Renal pelvis (tissue), 4 donors: ENCODE data around the gene RAC3. TPM values are rescaled to one million over a fixed set of nuclear protein-coding genes. Genes with fewer than 3 reads are reported as not detected.
"Not testable (repeated sequence)": the region's sequence is repeated elsewhere in the genome, so short reads cannot be mapped to it uniquely, and the experiment has no call there.

Experiments used
- DNase-seq: peaks from one replicate; pipeline ENCODE4 v3.0.0-alpha.2; 2013
- polyA plus RNA-seq, 3 donors: library from polyadenylated mRNA; unstranded; fragments of 120-200 nt; gene quantifications; one replicate each; pipeline ENCODE4 v1.2.1, GENCODE V29; 2013; ENCODE audit not compliant: insufficient read length in 3 of 3

Gene RAC3
- polyA plus RNA-seq, 3 donors = 13.4 to 17.1 (median 14.6) TPM

DNA sequence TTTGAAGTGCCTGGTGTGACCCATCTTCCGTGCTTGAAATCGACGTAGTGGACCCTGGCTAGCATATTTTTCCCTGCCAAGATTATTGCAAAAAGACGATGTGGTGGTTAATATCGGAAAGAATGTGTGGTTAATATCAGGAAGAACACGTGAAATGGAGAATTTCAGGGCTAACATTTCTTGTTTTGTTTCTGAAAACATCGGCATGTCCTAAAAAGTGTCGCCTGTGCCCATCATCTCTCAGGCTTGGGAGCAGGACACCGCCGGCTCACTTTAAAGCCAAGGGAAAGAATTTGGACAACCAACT lies 6.4 kb downstream of the RAC3 start:
- no peak for DNase-seq

DNA sequence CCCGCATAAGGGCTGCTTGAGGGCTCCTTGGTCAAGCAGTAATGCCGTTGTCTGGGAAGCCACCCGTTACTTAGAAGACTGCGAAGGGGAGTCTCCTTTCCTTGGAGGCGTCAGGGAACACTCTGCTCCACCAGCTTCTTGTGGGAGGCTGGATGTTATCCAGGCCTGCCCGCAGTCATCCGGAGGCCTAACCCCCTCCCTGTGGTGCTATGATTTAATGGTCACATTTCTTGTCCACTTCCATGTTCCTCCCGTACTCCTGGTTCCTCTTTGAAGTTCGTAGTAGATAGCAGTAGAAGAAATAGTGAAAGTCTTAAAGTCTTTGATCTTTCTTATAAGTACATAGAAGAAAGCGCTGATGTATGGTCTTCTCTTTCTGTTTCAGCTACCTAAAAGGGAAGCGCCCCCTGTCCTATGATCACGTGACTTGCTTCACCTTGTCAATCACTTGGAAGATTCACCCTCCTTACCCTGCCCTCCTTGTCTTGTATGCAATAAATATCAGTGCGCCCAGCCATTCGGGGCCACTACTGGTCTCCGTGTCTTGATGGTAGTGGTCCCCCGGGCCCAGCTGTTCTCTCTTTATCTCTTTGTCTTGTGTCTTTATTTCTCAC lies 7.4 kb downstream of the RAC3 start:
- not testable (repeated sequence) for DNase-seq

DNA sequence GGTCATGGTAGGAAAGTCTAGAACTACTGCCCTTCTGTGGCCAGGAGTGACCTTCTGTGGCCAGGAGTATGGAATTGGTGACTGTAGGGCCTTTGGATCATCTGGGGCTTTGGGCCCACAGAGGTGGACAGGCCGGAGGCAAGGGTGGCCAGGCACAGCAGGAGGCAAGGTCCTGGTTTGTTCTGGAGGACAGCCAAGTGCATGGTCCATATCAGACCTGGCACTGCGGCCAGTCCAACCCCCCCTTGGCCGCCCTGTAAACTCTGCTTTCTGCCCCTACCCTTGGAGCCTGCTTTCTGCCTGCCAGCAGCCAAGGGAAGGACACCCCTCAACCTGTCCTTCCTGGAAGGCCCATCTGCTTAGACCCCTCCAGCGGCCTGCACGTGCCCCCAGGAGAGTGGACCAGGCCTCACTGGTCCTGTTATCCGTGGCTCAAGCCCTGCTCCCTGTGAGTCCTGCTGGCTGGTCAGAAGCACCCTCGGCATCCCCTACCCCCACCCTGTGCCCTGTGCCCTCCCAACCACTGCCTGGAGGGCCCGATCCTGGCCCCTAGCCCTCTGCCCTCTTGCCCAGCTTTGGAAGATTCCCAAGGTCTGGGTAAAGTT lies 8.3 kb downstream of the RAC3 start:
- no peak for DNase-seq

DNA sequence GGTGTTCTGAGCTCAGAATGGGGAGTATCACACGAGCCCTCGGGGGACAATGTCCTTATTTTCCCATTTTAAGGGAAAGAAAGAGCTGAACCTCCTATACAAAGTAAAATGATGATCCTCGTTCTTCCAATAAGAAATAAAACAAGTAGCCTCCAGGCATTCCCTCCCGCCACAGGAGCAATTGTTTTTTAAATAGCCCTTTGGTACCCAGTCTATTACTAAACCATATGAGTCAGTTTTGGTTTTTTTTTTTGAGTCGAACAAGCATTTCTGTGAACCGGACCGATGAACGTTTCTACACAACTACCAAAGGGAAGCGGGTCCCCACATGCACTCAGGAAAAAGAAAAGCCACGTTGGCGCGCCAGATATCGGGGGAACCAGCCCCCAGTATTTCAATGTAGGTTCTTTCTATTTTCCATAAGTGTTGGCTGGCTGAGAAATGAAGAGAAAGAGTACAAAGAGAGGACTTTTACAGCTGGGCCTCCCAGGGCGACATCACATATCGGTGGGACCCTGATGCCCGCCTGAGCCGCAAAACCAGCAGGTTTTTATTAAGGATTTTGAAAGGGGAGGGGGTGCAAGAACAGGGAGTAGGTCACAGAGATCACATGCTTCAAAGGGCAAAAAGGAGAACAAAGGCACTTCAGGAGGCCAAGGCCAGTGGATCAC lies 9.8 kb downstream of the RAC3 start:
- DNase-seq = no peak

DNA sequence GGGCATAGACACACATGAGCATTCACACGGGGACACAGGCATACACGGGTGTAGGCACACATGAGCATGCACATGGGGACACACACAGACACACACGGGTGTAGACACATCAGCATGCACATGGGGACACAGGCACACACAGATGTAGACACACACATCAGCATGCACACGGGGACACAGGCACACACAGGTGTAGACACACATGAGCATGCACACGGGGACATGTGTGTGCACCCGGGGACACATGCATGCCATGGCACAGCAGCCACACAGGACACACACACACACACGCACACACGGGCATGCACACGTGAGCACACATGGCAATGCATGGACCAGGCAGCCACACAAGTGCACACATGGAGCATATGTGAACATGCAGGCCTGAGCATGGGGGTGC lies 11.2 kb downstream of the RAC3 start:
- DNase-seq = no peak

DNA sequence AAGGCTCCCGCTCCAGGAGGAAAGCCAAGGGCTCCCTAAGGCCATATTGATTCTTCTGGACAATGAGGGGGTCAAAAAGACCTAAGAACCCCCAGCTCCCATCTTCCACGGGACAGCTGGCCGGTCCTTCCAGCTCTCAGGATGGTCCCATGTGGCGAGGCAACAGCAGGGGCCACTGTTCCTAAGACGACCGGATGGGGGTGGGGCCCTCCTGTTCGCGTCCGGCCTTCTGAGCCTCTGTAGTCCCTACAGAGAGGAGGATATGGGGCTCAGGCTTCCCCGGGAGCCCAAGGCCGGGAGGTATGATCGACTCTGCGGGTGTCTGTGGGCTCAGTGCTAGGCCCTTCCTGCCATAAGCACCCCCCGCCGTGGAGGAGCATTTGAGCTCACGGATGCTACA lies 12.0 kb downstream of the RAC3 start:
- DNase-seq = no peak

DNA sequence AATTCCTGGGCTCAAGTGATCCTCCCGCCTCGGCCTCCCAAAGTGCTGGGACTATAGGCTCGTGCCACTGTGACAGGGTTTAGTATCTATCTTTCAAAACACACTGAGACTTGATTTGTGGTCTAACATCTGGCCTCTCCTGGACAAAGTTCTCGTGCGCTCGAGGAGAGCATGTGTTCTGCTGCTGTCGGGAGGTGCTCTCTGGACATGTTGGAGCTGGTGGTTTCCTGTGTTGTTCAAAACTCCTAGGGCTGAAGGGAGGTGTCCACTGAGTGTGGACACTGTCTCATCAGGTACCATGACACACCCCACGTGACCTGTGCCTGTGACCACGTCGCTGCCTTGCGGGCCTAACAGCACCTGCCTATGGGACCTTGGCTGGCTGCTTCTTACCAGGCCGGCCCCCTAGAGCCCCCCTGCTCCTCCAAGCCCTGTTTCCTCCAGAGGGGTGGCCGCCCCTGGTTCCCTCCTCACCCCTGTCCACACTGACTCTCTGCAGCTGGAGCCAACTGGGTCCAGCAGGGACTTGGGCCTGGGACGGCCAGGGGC lies 14.5 kb downstream of the RAC3 start:
- DNase-seq = no peak

DNA sequence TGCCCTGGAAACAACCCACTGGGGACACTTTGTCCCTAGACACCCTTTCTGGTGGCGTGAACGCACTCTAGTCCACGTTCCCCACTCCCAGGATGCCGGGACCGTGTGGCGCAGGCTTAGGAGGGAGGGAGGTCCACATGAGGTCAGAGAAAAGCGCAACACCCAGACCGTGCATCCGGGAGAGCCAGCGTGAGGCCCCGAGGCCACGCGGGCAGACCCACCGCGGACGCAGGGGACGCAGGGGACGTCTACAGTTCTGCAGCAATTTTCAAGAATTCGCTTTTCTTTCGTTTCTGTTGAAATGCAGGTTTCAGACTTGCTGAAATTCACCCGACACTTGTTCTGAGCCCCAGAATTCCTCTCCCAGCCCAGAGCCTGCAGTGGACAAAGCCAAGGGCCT lies 15.4 kb downstream of the RAC3 start:
- no peak for DNase-seq

DNA sequence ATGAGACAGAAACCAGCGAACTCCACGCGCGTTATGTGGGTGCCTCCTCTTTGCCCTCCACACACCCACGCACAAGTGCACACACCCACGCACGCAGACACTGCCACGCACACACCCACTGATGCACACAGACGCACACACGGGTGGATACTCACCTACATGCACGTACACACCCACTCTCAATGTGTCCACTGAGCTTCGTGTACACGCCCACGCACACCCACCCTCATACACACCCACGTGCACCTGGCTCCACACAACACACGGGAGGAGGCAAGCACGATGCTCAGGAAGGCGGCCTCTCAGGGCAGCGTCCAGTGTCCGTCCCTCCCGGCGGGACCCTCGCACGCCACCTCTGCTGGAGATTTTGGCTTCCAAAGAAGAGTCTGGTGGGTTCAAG lies 15.9 kb downstream of the RAC3 start:
- DNase-seq = no peak

DNA sequence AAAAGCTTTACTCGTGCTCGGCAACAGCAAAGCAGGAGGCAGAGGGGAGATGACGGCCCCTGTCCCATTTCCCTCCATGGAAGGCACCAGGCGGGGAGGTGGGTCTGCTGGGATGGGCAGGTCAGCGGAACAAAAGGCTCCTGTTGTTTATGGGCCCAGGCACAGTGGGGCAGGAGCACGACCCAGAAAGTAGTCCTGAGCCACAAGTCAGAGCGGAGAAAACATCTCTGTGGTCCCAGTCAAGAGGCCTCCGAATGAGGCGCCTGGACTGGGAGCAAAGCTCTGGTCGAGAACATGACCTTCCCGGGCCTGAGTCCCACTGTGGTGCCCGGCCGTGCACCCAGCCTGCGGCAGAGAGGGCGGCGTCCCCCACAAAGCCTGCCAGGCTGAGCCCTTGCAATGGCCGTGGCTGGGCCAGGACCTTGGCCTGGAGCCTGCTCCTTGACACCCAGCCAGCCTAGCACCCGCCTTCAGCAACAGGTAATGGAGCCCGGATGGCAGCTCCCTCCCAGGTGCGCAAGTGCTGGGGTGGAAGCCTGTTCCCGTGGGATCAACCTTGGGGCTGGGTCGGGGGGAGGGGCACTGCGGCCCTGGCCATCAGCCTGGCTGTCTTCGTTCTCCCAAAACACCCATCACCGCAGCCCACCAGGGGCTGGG lies 16.6 kb downstream of the RAC3 start:
- DNase-seq = no peak

DNA sequence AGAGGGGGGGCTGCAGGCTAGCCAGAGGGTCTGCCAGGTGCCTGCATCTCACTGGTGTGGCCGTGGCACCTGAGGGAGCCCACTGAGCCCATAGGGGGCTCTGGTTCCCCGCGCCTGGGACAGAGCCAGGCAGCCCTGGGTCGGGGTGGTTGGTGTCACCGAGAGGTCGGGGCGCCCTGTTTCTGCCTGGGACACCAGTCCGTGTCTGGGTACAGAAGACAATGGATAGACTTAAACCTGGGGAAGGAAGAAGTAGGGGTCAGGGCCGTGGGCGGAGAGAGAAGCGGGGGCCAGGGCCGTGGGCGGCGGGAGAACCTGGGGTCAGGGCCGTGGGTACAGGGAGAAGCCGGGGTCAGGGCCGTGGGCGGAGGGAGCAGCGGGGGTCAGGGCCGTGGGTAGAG lies 17.1 kb downstream of the RAC3 start:
- DNase-seq = no peak

DNA sequence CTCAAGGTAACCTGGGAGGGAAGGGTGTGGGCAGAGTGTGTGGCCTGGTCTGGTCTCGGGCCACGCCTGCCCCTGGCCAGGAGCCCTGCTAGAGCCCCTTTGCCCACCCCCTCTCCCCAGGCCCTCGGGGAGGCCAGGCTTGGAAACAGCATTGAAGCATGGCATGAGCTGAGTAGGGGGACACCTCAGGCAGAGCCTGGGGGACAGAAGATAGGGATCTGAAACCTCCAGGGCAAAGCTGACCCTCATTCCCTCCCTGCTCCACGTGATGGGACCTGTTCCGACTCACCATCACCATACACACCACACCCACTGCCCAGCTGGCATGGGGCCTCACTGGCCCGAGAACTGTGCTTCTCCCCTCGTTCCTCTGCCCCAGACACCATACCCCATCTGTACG lies 17.6 kb downstream of the RAC3 start:
- no peak for DNase-seq

DNA sequence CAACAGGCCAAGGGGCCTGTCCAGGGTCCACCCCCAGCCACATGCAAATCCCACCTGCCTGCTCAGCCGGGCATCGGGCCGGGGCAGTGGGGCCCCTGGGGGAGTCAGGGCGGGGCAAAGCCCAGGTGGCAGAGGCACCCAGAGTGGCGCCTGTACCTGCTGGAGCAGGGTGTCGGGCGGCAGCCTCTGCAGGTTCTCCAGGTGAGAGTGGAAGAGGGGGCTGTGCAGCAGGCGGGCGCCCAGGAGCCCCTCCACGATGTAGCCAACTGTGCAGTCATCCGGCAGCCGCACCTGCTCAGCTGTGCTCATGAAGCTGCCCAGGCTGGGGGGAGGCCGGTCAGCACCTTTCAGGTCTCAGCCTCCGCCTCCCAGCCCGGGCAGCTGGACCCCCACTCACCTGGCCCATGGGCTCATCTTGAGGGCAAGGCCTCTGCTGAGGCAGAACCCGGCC lies 18.1 kb downstream of the RAC3 start:
- no peak for DNase-seq

DNA sequence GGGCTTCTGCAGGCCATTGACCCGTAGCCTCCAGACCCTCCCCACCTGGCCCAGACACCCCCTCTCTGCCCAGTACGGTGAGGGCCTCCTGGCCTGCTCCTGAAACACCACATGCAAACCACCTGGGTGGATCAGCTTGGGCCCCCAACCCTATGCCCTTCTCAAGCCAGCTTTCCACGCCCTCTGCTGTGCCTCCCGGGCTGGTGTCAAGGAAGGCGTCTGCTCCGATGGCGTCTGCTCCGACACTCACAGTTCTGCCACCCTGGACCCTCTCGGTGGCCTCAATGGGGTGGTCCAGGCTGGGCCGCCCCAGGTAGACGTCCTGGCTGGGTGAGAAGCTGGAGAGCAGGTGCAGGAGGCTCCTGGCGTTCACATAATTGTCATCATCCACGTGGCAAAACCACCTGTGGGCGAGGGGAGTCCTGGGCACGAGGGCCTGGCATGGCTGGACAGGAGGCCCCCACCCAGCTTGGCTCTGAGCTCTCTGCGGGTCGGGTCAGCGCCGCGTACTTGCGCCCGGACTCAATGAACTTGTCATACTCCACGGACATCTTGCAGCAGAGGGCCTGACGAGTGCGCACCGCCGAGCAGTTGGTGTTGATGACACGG lies 18.8 kb downstream of the RAC3 start:
- no peak for DNase-seq

DNA sequence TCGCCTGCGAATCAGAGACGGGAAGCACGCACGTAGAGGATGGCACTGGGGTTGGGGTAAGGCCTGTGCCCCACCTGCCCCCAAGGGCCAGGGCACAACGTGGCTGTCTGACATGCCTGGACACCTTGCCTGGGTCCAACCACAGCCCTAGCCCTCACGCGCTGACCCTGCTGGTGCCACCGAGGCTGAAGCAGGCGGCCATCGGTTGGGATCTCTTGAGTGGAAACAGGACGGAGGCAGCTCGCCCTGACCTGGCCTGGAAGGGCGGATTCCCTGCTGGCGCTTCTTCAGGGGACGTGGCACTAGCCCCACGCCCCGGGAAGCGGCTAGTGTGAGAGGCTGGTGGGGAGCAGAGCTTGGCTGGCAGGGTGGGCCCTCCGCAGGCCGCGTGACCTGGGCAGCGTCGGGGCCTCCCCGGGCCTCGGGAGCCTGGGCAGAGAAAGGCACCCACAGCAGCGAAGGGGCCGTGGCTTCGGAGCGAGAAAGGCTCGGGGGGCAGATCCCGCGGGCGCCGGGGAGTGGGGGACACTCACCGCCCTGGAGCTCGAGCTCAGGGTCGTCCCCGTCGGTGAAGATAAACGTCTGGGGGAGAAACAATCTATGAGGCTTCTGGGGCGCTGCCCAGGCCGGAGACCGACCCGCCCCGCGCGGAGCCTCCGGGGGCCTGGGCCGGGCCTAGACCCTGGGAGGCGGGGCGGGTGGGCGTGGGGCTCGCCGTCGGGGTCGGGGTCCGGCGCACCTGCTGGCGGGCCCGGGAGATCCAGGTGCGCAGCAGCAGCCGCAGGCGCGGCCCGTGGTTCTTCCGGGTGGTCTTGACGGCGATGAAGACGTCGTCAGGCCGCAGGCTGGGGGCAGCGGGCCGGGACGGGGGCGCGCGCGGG lies 19.5 kb downstream of the RAC3 start:
- DNase-seq = no peak

DNA sequence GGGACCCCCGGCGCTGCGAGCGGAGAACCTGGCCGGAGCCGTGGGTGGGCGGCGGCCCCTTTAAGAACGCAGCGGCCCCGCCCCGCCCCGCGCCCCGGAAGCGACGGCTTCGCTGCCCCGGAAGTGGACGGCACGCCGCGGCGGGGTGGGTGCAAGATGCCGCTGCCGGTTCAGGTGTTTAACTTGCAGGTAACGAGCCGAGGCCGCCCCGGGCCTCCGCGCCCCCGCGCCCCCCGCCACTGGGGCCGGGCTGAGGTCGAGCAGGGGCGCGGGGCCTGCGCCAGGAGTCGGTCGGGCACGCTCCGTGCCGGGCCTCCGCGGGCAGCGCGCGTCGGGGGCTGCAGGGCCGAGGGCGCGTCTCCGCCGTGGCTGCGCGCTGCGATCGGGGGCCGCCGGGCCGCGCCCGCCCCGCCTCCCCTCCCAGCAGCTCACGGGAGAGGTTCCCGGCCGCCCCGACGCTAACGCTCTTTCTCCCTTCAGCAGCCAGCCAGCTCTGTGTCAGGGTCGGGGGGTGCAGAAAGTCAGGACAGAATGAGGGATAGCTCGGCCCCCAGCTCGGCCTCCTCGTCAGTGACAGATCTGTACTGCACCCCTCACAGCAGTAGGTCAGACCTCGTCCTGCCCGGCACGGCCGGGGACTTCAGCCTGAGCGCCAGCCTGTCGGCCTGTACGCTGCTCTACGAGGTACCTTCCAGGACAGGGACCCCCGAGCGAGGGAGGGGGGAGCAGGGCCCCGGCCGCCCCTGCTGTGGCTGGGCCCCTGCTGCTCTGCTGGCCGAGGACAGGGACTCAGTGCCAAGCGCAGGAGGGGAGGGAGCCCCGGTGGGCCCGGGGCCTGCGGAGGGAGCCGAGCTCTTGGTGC lies 20.5 kb downstream of the RAC3 start, which contains the start of the genes GPS1 and RFNG:
GPS1 (plus strand) TSS at position 123 of the 862 bp plus-strand sequence; CDS start at position 157, 34 bp downstream.
RFNG (minus strand) TSS at position 36 of the 862 bp plus-strand sequence. CDS start 45 bp downstream, outside the sequence.
- peak; percentile 67 for DNase-seq

DNA sequence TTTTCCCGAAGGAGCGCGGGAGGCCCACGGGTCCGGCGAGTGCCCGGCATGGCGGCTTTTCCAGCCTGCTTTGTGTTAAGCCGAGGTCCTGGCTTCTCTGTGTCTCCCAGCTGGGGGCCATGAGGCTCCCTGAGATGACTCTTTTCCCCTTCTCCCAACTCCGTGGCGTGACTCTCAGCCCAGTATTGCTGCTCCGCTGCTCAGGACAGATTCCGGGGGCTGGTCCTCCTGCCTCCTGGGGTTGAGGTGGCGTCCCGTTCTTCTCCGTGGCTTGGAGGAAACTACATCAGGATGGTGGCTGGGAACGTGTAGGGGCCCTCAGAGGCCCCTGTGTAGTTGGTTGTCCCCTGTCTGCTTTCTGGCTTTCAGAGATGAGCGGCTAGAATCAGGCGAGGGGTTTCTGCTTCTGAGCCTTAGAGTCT lies 21.2 kb downstream of the RAC3 start:
- no peak for DNase-seq

DNA sequence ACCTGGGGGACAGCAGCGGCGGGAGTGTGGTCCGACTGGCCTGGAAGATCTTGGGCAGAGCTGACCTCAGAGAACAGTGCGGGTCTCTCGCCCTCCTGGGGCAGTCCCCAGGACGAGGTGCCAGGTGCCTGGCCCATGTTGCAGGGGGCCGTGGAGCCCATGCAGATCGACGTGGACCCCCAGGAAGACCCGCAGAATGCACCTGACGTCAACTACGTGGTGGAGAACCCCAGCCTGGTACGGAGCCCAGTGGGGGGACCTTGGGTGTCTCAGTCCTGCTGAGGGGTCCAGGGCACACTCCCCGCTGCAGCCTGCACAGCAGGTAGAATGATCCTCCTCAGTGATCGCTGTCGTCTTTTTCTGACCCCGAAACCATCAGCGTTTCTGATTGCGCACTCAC lies 21.7 kb downstream of the RAC3 start:
- DNase-seq = no peak

DNA sequence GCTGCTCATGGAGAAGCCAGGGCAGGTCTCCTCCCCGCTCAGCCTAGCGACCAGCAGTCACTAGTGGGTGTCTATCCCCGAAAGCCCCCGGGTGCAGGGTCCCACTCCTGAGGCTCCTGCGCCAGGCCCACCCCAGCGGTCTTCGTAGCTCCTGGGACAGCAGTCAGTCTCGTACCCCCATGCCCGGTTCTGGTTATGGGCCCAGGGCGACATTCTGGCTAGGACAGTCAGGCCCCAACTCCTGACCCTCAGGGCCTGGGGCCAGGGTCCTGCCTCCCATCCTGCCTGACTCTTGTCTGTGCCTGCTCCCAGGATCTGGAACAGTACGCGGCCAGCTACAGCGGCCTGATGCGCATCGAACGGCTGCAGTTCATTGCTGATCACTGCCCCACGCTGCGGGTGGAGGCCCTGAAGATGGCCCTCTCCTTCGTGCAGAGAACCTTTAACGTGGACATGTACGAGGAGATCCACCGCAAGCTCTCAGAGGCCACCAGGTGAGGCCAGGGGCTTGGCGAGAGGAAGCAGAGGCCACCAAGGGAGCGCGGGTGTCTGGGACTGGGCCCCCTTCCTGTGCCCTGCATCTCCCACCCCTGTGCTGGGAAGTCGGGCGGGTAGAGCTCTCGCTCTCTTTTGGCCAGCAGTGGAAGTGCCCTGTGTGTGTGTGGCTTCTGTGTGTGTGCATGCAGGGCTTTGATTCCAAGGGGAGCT lies 22.2 kb downstream of the RAC3 start:
- no peak for DNase-seq
